ENCODE data around the gene ACOX3. TPM values are rescaled to one million over a fixed set of nuclear protein-coding genes. Genes with fewer than 3 reads are reported as not detected.
A peak's percentile ranks its signal among the peaks of the same experiment; 100 is the strongest.
"Not testable (repeated sequence)": the region's sequence is repeated elsewhere in the genome, so short reads cannot be mapped to it uniquely, and the experiment has no call there.

Gene ACOX3
- total RNA-seq (10 to 100 TPM; 15.0 to 32.4 (median 24.2) TPM), polyA plus RNA-seq (10 to 100 TPM; 10.1 to 14.2 TPM)
- long read RNA-seq, donor 1, transcript ACOX3-203 (18 exons, 2,253 nt), result major isoform, 22 of 124 reads
- long read RNA-seq, donor 1, partial matches to known transcripts, result 36 of 124 reads
- long read RNA-seq, donor 1, other reads (novel, unspliced or antisense), result 61 of 124 reads
- long read RNA-seq, donor 2, partial matches to known transcripts, result 0 of 1 reads
- long read RNA-seq, donor 2, other reads (novel, unspliced or antisense), result 0 of 1 reads
- long read RNA-seq, donor 3, transcript ACOX3-203 (18 exons, 2,253 nt), result major isoform, 8 of 26 reads
- long read RNA-seq, donor 3, partial matches to known transcripts, result 4 of 26 reads
- long read RNA-seq, donor 3, other reads (novel, unspliced or antisense), result 12 of 26 reads

DNA sequence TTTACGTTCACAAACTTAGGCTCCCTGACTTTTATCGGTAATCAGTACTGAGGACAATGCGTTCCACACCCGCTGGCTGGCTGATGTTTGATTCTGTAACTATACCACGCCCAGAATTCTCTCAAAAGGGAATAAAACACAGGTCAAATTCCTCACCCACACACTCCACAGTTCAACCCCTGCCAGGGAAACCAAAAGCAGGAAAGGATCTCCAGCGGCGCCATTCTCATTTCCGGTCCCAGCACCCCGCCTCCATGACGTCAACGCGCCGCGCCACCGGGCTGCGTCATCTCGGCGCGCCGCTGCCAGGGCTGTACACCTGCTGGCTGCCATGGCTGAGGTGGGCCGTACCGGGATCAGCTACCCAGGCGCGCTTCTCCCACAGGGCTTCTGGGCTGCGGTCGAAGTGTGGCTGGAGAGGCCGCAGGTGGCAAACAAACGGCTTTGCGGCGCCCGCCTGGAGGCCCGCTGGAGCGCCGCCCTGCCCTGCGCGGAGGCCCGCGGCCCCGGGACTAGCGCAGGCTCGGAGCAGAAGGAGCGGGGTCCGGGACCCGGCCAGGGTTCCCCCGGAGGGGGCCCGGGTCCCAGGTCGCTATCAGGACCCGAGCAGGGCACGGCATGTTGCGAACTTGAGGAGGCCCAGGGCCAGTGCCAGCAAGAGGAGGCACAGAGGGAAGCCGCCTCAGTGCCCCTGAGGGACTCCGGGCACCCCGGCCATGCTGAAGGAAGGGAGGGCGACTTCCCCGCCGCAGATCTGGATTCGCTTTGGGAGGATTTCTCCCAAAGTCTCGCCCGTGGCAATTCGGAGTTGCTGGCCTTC, at the start of gene ACOX3, which contains the start of gene TRMT44:
Gene ACOX3 (minus strand): TSS at position 232 of the 820 bp plus-strand sequence. CDS start 24,202 bp downstream, outside the sequence.
Gene TRMT44 (plus strand): TSS at position 286 of the 820 bp plus-strand sequence. CDS start 46 bp downstream, at position 332.
- Histone ChIP-seq H3K4me3 (peak within 1 kb of the TSS; percentile 88), H3K4me1 (ENCODE audit: insufficient read depth) (peaks cover 15% of the 10 kb centered on the region), H3K9me3 (no peaks in the 10 kb centered on the region), H3K27me3 (no peaks in the 10 kb centered on the region), H3K27ac (peak within 1 kb of the TSS; percentile 3 to 90), H3K36me3 (no peaks in the 10 kb centered on the region)
- intact Hi-C loops (cut with DNase I), result no loop called here
- TF ChIP-seq EP300 (IDR thresholded peaks at IDR 0.05) (no peak), CTCF (IDR thresholded peaks at IDR 0.05) (peak in 2 of 3 donors; percentile 13 to 49), POLR2A (IDR thresholded peaks at IDR 0.05) (peak; percentile 82)
- 0 to 1% (median 0%) methylated on average over 40 to 60 of the region's 60 CpGs for WGBS, 3 donors
- peak; percentile 89 to 97 (median 93) for DNase-seq

- H3K9me3 ChIP-seq, result no peaks in the 10 kb centered on the region
- no peak for DNase-seq
- TF ChIP-seq CTCF (IDR thresholded peaks at IDR 0.05) (no peak), EP300 (IDR thresholded peaks at IDR 0.05) (no peak), POLR2A (IDR thresholded peaks at IDR 0.05) (no peak)
- no peaks in the 10 kb centered on the region for H3K4me1 ChIP-seq (ENCODE audit: insufficient read depth)
- no peak overlapping the region for H3K27ac ChIP-seq
- no peaks in the 10 kb centered on the region for H3K36me3 ChIP-seq
- H3K27me3 ChIP-seq, result no peaks in the 10 kb centered on the region
- whole genome bisulfite sequencing, 3 donors, result 71 to 83% (median 77%) methylated on average over 5 of the region's 5 CpGs
- intact Hi-C loops (cut with DNase I), result no loop called here
- H3K4me3 ChIP-seq, result no peak overlapping the region
Observed at GRCh38 chr4:8488791-8489369, 48.4 kb upstream of the ACOX3 start.

- H3K27ac ChIP-seq; H3K4me3 ChIP-seq; H3K4me1 ChIP-seq (ENCODE audit: insufficient read depth); intact Hi-C loops (cut with DNase I); H3K36me3 ChIP-seq; H3K27me3 ChIP-seq; DNase-seq; H3K9me3 ChIP-seq: not testable (repeated sequence)
- WGBS, 3 donors, result 30 to 45% (median 39%) methylated on average over 8 to 9 of the region's 9 CpGs
Observed at GRCh38 chr4:8486643-8487042, 46.1 kb upstream of the ACOX3 start.

- TF ChIP-seq POLR2A (IDR thresholded peaks at IDR 0.05) (no peak), EP300 (IDR thresholded peaks at IDR 0.05) (no peak), CTCF (IDR thresholded peaks at IDR 0.05) (no peak)
Observed at GRCh38 chr4:8480221-8480620, 39.7 kb upstream of the ACOX3 start.

More at GRCh38 chr4:8480221-8480620, 39.7 kb upstream of the ACOX3 start:
- Histone ChIP-seq H3K27me3 (no peaks in the 10 kb centered on the region), H3K9me3 (no peaks in the 10 kb centered on the region), H3K4me3 (no peak overlapping the region), H3K36me3 (no peaks in the 10 kb centered on the region), H3K27ac (no peak overlapping the region), H3K4me1 (ENCODE audit: insufficient read depth) (peaks cover 8% of the 10 kb centered on the region)
- DNase-seq, result no peak
- 91 to 95% (median 94%) methylated on average over 11 of the region's 11 CpGs for WGBS, 3 donors
- intact Hi-C loops (cut with DNase I), result no loop called here
